Measurements from ENCODE around the gene PAX4.

Gene PAX4

GRCh38 chr7:127618042-127618441 is at the start of gene PAX4:
Gene PAX4 (minus strand): TSS chr7:127618142. CDS start chr7:127615928, 2,214 bp downstream.
- DNase-seq: no peak

GRCh38 chr7:127667017-127667670 is 49.2 kb upstream of the PAX4 start:
- DNase-seq: peak; percentile 90

GRCh38 chr7:127666602-127667001 is 48.7 kb upstream of the PAX4 start:
- no peak for DNase-seq

GRCh38 chr7:127665922-127666321 is 48.0 kb upstream of the PAX4 start:
- no peak for DNase-seq

- DNase-seq: no peak
Observed at GRCh38 chr7:127658970-127659630, 41.2 kb upstream of the PAX4 start.

GRCh38 chr7:127657500-127657899 is 39.6 kb upstream of the PAX4 start:
- no peak for DNase-seq

GRCh38 chr7:127655720-127656119 is 37.8 kb upstream of the PAX4 start:
- DNase-seq: no peak

- peak; percentile 17 for DNase-seq
Observed at GRCh38 chr7:127654404-127655394, 36.8 kb upstream of the PAX4 start.

- DNase-seq: no peak
Observed at GRCh38 chr7:127653396-127653795, 35.5 kb upstream of the PAX4 start.

- peak; percentile 54 for DNase-seq
Observed at GRCh38 chr7:127652333-127653248, 34.6 kb upstream of the PAX4 start.

GRCh38 chr7:127651556-127652332 is 33.8 kb upstream of the PAX4 start, which contains the start of gene SND1:
Gene SND1 (plus strand): TSS chr7:127652194. CDS start chr7:127652374, 180 bp downstream.
- DNase-seq: peak; percentile 100

- DNase-seq: no peak
Observed at GRCh38 chr7:127650847-127651555, 33.1 kb upstream of the PAX4 start.

GRCh38 chr7:127648986-127649385 is 31.0 kb upstream of the PAX4 start:
- DNase-seq: no peak

GRCh38 chr7:127647636-127648035 is 29.7 kb upstream of the PAX4 start:
- DNase-seq: no peak

- DNase-seq: no peak
Observed at GRCh38 chr7:127644484-127644883, 26.5 kb upstream of the PAX4 start.

GRCh38 chr7:127638197-127638596 is 20.3 kb upstream of the PAX4 start:
- DNase-seq: no peak

GRCh38 chr7:127635659-127636285 is 17.8 kb upstream of the PAX4 start:
- DNase-seq: no peak

GRCh38 chr7:127632276-127632910 is 14.5 kb upstream of the PAX4 start:
- DNase-seq: no peak

GRCh38 chr7:127629268-127629854 is 11.4 kb upstream of the PAX4 start:
- DNase-seq: no peak

Measured in HCEC 1CT (cell line).